Measurements from ENCODE around the gene RELL2.

The RELL2 gene

DNA sequence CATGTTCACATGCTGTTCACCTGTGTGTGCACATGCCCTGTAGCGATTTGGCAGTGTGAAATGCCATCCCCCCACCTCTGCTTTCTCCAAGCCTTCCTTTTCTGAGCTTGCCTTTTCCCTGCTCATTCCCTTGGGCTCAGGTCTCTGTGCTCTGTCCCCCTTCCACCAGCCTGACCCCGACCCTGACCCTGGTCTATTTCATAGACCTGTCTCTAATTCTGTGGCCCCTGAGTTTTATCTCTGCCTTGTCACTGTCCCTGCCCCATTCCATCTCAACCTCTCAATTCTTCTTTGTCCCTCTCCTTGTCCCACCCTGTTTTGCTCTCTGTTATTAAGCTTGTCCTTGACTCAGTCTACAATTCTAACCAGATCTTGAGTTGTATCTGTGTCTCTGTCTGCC, 44.5 kb downstream of the RELL2 start:
- no peak for DNase-seq

DNA sequence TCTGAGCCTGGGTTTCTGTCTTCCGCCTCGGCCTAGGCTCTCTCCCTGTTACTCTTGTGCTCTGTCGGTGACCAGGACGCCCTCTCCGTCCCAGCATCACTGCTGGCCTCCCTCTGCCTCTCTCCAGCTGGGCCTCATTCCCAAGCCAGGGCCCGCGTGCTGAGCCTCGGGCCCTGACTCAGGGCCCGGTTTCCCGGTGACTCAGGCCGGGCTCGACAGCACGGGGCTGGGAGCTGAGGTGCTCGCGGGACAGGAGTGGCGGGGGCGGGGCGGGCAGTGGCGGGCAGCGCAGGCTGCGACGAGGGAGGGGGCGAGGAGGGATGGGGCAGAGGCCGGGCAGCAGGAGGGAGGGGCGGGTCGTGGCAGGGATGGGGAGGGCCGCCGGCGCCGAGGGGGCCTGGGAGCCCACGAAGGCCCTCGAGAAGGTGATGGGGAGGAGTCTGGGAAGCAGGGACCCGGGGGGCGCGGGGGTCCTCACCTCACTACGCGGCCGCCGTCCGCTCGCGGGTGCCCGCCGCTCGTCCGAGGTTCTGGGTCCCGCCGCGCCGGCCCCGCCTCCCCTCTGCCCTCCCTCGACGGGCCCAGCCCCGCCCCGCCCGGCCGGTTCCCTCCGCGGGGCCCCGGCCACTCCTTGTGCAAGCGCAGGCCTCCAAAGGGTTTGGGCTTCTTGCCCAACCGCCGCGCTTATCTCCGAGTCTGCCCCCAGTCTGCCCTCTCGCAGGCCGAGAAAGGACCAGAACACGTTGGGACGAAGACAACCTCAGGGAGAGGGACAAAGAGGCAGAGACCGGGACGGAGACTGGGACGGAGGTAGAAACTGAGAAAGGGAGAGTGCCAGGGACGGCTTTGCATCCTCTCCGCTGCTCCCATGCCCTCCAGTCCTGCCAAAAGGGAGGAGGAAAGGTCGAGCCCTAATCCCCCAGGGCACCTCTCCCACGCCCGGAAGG, 45.2 kb downstream of the RELL2 start, which contains the start of gene ARAP3:
Gene ARAP3 (minus strand): TSS at position 536 of the 947 bp plus-strand sequence. CDS start 1,744 bp downstream, outside the sequence.
- peak; percentile 91 for DNase-seq

GRCh38 chr5:141683596-141684141, 46.9 kb downstream of the RELL2 start:
- DNase-seq: no peak

- no peak for DNase-seq
These were observed 48.8 kb downstream of the RELL2 start for GRCh38 chr5:141685591-141685990.

DNA sequence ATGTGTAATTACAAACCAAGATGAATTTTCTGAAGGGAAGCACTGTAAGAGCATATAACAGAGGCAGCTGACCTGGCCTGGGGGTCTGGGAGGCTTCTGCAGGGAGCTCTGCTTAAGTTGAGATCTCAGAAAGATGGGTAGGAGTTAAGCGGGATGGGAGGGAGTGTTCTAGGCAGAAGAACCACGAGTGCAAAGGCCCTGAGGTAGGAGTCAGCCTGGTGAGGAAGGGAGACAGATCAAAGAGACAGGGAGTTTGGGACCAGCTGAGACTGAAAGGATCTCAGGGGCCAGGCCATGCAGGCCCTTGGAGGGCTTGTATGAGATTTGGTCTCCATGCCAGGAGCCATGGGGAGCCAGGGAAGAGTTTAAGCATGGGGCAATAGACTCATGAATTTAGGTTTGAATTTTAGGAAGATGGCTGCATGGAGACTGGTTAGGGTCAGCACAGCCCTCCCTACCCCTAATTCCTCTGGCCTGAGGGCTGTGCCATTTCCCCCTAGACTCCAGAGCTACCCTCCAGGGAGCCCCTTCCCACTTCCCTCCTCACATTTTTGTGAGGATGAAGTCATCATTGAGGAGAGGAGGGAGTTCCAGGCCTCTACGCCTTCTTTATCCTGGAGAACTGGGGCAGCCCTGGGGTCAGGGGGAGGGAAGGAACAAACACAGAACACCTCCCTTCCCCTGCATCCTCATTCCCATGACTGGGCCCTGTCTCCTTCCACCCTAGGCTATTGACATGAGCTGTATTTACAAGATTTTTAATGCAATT, 50.0 kb downstream of the RELL2 start:
- no peak for DNase-seq
